Neural cell (in vitro differentiated cells): ENCODE measurements around the gene BIRC6. TPM values are rescaled to one million over a fixed set of nuclear protein-coding genes. Genes with fewer than 3 reads are reported as not detected.

Experiments used
- H2AFZ ChIP-seq: fragments of 200-600, 300-800 bp; sonication (generic), shearing (Covaris generic); 2 replicates; pipeline ENCODE4 v1.6.0; 2014; ENCODE audit warnings: low read depth, mild to moderate bottlenecking, antibody characterized with exemption, low read length, moderate library complexity
- H3F3A ChIP-seq: fragments of 200-600 bp; shearing (Covaris generic); 2 replicates; pipeline ENCODE4 v1.6.1; 2016; ENCODE audit warnings: mild to moderate bottlenecking, moderate library complexity, mixed read lengths, antibody characterized with exemption, low read length; ENCODE audit not compliant: insufficient read depth, poor library complexity, severe bottlenecking
- H3K27ac ChIP-seq: fragments of 200-600, 300-800 bp; sonication (generic), shearing (Covaris generic); 2 replicates; pipeline ENCODE4 v1.5.1; 2014; ENCODE audit warnings: mild to moderate bottlenecking, low read length, moderate library complexity
- H3K27me3 ChIP-seq: fragments of 300-800, 200-600 bp; sonication (generic), shearing (Covaris generic); 2 replicates; pipeline ENCODE4 v1.6.0; 2014; ENCODE audit warnings: mild to moderate bottlenecking, low read depth, low read length, moderate library complexity; ENCODE audit not compliant: insufficient read depth
- H3K36me3 ChIP-seq: fragments of 300-800, 200-600 bp; sonication (generic), shearing (Covaris generic); 2 replicates; pipeline ENCODE4 v1.5.1; 2014; ENCODE audit warnings: mild to moderate bottlenecking, antibody characterized with exemption, low read length, moderate library complexity; ENCODE audit not compliant: insufficient read depth
- H3K4me2 ChIP-seq: fragments of 300-800, 200-600 bp; sonication (generic), shearing (Covaris generic); 2 replicates; pipeline ENCODE4 v1.6.0; 2014; ENCODE audit warnings: mild to moderate bottlenecking, low read length
- H3K4me3 ChIP-seq: fragments of 300-800, 200-600 bp; sonication (generic), shearing (Covaris generic); 2 replicates; pipeline ENCODE4 v1.5.1; 2014; ENCODE audit warnings: mild to moderate bottlenecking, low read length, moderate library complexity
- H3K79me2 ChIP-seq: fragments of 200-600 bp; shearing (Covaris generic); replicated peaks from 2 replicates; pipeline ENCODE4 v1.6.0; 2014; ENCODE audit warnings: mild to moderate bottlenecking, low read length, moderate library complexity; ENCODE audit not compliant: insufficient read depth
- H3K9ac ChIP-seq: fragments of 300-800, 200-600 bp; sonication (generic), shearing (Covaris generic); 2 replicates; pipeline ENCODE4 v1.6.1; 2016; ENCODE audit warnings: mild to moderate bottlenecking, low read length, mixed read lengths
- H3K9me2 ChIP-seq: fragments of 200-600 bp; shearing (Covaris generic); 2 replicates; pipeline ENCODE4 v1.6.1; 2016; ENCODE audit warnings: mild to moderate bottlenecking, low read length, mixed read lengths; ENCODE audit not compliant: insufficient read depth
- H3K9me3 ChIP-seq: fragments of 200-600, 300-800 bp; sonication (generic), shearing (Covaris generic); 2 replicates; pipeline ENCODE4 v1.6.1; 2016; ENCODE audit warnings: mild to moderate bottlenecking, mixed run types, low read length, moderate library complexity, mixed read lengths
- H4K20me1 ChIP-seq: fragments of 200-600 bp; shearing (Covaris generic); 2 replicates; pipeline ENCODE4 v1.6.1; 2016; ENCODE audit warnings: mild to moderate bottlenecking, mixed run types; ENCODE audit not compliant: insufficient read depth
- CTCF ChIP-seq: fragments of 450-650 bp; IDR thresholded peaks from 2 replicates; pipeline ENCODE4 v1.5.1; 2014; ENCODE audit warnings: antibody characterized with exemption, mild to moderate bottlenecking, moderate library complexity; ENCODE audit not compliant: poor library complexity, severe bottlenecking
- EP300 ChIP-seq: fragments of 450-650 bp; conservative IDR thresholded peaks from 2 replicates; pipeline ENCODE4 v1.6.1; 2014; ENCODE audit warnings: antibody characterized with exemption, mild to moderate bottlenecking, moderate library complexity; ENCODE audit not compliant: poor library complexity, severe bottlenecking
- EZH2 ChIP-seq: fragments of 200-600, 300-800 bp; shearing (Covaris generic), sonication (generic); IDR thresholded peaks from 2 replicates; pipeline ENCODE4 v1.6.1; 2014; ENCODE audit warnings: antibody characterized with exemption, low read length, borderline replicate concordance, mild to moderate bottlenecking; ENCODE audit not compliant: insufficient read depth, poor library complexity, severe bottlenecking
- MXI1 ChIP-seq: fragments of 450-650 bp; conservative IDR thresholded peaks from 2 replicates; pipeline ENCODE4 v1.6.1; 2014; ENCODE audit warnings: antibody characterized with exemption, mild to moderate bottlenecking; ENCODE audit not compliant: poor library complexity, severe bottlenecking
- POLR2AphosphoS5 ChIP-seq: IDR thresholded peaks from 2 replicates; pipeline ENCODE4 v1.6.1; 2012
- RAD21 ChIP-seq: fragments of 450-650 bp; conservative IDR thresholded peaks from 2 replicates; pipeline ENCODE4 v1.6.1; 2014; ENCODE audit warnings: antibody characterized with exemption, mild to moderate bottlenecking, moderate library complexity
- SMC3 ChIP-seq: fragments of 450-650 bp; conservative IDR thresholded peaks from 2 replicates; pipeline ENCODE4 v1.6.1; 2014; ENCODE audit warnings: antibody characterized with exemption, mild to moderate bottlenecking, moderate library complexity; ENCODE audit not compliant: poor library complexity
- TAF1 ChIP-seq: IDR thresholded peaks from 2 replicates; pipeline ENCODE4 v1.6.1; 2012; ENCODE audit warnings: low read depth
- polyA plus RNA-seq: library from polyadenylated mRNA; depleted of rRNA; stranded (reverse); fragments of >200 nt; gene quantifications from 2 replicates; pipeline ENCODE4 v1.2.3, GENCODE V29; 2014
- TF ChIP-seq, protein P1 (sequence below): IDR thresholded peaks from 2 replicates; pipeline ENCODE4 v1.6.1; 2012; ENCODE audit warnings: borderline replicate concordance

BIRC6 gene
- polyA plus RNA-seq, 1 donor from 2014 or later, result 109 TPM

DNA sequence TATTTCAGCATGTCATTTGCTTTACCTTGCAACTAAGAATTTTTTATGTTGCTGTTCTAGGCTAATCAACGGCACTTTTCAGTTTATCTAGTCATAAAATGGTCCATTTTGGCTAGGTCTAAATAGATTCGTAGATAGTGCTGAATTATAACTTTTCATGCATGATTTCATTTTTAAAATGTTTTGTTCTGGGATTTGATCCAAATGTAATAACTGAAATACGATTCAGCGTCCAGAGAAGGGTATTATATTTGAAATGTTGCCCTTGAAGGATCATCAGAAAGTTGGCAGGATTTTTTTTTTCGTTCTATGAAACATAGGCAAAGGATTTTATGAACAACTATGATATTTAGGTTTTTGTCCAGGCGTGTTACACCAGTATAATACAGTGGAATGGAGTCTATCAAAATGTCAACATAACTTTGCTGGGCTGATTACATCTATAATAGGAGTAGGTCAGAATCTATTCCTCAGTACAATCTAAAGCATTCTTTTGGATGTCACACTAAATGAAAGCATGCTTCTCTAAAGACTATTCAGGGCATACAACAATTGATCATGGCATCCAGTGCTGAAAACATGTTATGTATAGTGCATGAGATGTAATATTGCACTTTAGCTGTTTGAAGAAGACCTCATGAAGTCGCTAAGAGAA lies 295.9 kb downstream of the BIRC6 start:
- Histone ChIP-seq H3K79me2 (no peaks in the 10 kb centered on the region), H3K27ac (no peak overlapping the region), H3K9me2 (no peaks in the 10 kb centered on the region), H3K9ac (no peak overlapping the region), H3K27me3 (no peaks in the 10 kb centered on the region), H3K4me2 (no peak overlapping the region), H2AFZ (no peak overlapping the region), H3K36me3 (no peaks in the 10 kb centered on the region), H4K20me1 (no peaks in the 10 kb centered on the region), H3K9me3 (no peaks in the 10 kb centered on the region), H3K4me3 (no peak overlapping the region), H3F3A (no peaks in the 10 kb centered on the region)
- no peak for TF ChIP-seq EP300
- no peak for TF ChIP-seq MXI1
- TF ChIP-seq, protein P1, sequence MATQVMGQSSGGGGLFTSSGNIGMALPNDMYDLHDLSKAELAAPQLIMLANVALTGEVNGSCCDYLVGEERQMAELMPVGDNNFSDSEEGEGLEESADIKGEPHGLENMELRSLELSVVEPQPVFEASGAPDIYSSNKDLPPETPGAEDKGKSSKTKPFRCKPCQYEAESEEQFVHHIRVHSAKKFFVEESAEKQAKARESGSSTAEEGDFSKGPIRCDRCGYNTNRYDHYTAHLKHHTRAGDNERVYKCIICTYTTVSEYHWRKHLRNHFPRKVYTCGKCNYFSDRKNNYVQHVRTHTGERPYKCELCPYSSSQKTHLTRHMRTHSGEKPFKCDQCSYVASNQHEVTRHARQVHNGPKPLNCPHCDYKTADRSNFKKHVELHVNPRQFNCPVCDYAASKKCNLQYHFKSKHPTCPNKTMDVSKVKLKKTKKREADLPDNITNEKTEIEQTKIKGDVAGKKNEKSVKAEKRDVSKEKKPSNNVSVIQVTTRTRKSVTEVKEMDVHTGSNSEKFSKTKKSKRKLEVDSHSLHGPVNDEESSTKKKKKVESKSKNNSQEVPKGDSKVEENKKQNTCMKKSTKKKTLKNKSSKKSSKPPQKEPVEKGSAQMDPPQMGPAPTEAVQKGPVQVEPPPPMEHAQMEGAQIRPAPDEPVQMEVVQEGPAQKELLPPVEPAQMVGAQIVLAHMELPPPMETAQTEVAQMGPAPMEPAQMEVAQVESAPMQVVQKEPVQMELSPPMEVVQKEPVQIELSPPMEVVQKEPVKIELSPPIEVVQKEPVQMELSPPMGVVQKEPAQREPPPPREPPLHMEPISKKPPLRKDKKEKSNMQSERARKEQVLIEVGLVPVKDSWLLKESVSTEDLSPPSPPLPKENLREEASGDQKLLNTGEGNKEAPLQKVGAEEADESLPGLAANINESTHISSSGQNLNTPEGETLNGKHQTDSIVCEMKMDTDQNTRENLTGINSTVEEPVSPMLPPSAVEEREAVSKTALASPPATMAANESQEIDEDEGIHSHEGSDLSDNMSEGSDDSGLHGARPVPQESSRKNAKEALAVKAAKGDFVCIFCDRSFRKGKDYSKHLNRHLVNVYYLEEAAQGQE, result no peak
- TF ChIP-seq SMC3, result no peak
- no peak for TF ChIP-seq CTCF
- no peak for TF ChIP-seq RAD21
- TF ChIP-seq POLR2AphosphoS5, result no peak
- TF ChIP-seq TAF1, result no peak
- TF ChIP-seq EZH2, result no peak

DNA sequence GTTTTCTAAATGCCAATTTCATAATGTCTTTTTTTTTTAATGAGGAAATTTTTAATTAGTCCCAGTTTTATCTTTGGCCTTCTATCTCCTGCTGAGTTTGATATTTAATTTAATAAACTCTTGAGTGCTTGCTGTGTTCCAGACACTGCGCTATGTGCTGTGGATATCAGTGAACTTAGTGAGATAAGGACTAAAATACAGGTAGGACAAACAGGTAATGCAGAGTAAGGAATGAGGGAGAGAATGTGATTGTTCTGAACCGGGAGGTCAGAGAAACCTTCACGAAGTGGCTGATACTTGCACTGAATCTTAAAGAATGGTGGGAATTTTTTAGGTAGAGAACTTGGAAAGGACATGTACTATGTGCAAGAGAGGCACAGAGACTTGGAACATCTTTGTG lies 299.2 kb downstream of the BIRC6 start:
- Histone ChIP-seq H3K79me2 (no peaks in the 10 kb centered on the region), H3K36me3 (no peaks in the 10 kb centered on the region), H3K9me2 (no peaks in the 10 kb centered on the region), H3K4me3 (no peak overlapping the region), H3K4me2 (no peak overlapping the region), H3K27me3 (no peaks in the 10 kb centered on the region), H3K9me3 (no peaks in the 10 kb centered on the region), H3K9ac (no peak overlapping the region), H2AFZ (no peak overlapping the region), H3F3A (no peaks in the 10 kb centered on the region), H4K20me1 (no peaks in the 10 kb centered on the region), H3K27ac (no peak overlapping the region)
- TF ChIP-seq, protein P1, result no peak
- TF ChIP-seq MXI1 (no peak), CTCF (no peak), RAD21 (no peak), TAF1 (no peak), EP300 (no peak), EZH2 (no peak), POLR2AphosphoS5 (no peak), SMC3 (no peak)
